ENCODE results near the gene CELF2.

CELF2 gene

DNA sequence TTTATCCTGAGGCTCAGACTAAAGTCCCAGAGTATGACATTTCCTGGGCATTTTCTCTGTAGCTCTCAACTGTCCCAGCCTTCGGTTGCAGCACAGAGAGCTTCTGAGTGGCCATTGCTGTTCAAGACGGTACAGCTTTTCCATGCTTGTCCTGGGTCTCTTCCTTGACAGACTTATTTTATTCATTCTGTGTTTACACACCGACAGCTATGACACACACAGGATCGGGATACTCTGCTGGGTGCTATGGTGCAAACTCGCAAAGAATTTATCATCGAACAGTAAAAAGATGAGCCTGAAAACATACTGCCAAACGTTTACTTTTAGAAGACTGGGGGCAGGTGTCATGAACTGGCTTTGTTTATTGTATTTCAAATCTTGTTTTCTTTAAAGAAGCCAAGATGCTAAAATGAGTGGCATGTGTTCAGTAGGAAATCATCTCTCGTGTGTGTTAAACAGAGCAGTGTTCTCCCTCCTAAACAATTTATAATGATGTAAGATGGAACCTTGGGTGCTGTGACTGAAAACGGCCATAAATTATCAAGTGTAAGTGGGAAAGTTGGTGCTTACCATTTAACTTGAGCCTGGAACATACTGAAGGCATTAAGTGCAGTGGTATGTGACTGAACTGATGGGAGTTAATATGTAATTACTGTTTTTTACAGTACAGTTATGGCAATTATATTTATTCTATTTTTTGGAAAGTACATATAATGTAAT, 120.8 kb downstream of the CELF2 start:
- no peak for DNase-seq

DNA sequence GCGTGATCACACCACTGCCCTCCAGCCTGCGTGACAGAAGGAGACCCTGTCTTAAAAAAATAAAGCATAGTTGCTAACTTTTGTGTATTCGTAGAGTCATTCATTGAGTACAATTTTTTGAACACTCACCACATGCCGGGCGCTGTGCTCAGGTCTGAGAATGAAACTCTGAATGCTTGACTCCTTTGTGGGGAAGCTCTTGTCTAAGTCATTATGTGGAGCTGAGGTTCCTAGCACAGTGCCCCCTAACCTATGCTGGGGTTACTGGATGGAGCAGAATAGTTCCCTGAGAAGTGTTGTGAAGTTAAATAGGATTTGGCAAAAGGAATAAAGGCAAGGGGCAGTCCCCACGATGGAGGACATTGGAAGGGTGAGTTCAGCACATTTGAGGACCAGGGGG, 123.3 kb downstream of the CELF2 start:
- DNase-seq: no peak

DNA sequence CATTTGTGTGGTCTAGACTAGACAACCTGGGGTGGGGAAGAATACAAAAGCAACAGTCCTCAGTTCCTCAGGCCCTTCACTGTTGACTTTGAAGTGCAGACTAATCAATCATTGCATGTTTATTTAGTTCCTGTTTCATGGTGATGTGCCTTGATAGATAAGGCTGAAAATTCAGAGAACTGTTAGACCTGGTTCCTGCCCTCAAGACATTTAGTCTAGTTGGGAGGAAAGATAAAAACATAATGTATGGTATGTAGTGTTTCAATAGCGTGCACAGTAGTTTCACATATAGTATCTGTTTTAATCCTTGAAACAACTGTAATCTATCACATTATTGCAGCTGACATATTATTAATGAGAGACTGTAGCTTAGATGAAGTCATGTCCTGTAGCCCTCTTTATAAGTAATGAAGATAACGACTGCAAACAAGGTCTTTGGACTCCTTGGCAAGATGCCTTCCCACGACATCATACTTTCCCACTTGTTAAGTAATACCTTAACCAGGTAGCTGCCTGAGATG, 124.0 kb downstream of the CELF2 start:
- DNase-seq: no peak

DNA sequence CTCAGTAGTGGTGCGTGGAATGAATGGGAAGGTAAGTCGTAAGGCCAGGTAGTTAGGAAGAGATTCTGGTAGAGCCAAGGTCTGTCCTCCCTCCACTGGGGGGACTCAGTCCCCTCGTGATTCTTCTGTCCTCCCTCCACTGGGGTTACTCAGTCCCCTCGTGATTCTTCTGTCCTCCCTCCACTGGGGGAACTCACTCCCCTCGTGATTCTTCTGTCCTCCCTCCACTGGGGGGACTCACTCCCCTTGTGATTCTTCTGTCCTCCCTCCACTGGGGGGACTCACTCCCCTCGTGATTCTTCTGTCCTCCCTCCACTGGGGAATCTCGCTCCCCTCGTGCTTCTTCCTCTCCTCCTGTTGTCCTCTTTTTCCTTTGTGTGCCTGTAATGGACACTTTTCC, 125.1 kb downstream of the CELF2 start:
- no peak for DNase-seq

DNA sequence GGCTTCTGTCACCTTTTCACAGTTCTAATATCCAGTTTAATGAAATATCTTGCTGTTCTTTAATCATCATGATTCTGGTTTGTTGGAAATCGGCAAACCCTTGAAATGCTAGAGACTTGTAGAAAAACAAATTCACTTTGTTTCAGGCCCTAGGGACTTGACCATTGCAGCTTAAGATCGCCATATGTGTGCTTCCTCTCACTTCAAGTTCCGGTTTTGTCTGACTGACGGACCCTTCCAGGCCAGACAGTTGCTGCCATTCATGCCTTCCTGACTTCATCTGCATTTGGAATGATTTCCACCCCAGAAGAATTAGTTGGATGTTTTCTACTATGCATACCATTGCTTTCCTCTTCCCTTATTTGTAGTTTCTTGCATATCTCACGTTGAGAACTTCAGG, 125.6 kb downstream of the CELF2 start:
- no peak for DNase-seq

DNA sequence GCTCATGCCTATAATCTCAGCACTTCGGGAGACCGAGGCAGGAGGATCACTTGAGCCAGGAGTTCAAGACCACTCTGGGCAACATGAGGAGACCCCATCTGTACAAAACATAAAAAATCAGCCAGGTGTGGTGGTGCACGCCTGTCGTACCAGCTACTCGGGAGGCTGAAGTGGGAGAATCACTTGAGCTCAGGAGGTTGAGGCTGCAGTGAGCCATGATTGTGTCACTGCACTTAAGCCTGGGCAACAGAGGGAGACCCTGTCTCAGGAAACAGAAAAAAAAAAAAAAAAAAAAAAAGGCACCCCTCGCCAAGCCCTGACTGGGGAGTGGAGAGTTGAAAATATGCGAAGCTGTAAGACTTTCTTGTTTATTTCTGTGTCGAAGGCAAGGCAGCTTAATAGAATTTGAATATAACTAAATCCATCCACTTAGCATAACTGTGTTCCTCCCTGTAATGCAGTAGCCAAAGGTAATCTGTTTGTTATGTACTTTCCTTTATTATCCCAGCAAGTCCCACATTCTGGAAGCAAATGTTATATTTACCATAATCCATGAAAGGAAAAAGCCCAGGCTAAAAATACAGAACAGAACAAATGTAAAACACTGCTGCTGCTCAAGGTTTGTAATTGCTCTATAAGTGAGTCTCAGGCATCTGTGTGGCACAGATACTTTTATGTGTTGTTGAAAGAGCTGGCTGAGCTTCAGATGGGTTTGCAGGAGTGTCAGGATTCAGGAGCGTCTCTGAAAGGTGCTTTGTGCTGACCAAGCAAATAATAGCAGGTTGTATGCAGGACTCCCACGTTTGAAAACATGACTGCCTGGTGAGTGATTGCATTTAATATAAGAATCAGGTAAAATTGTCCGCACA, 127.2 kb downstream of the CELF2 start:
- no peak for DNase-seq

DNA sequence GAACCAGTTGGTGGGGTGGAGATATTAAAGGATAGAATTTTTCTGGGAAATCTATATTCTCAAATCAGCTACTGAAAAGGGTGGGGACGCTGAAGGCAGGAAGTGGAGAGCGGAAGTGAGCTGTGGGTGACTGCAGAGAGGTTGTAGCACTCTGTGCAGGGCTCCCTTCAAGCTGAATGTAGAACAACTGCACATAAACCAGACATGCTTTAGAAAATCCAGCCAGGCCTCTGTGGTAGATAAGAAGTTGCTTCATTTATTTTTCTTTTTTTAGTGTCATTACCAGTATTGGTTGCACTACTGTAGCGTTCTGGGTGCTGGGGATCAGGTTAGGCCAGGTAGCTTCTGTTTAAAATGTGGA, 127.8 kb downstream of the CELF2 start:
- peak; percentile 42 for DNase-seq

DNA sequence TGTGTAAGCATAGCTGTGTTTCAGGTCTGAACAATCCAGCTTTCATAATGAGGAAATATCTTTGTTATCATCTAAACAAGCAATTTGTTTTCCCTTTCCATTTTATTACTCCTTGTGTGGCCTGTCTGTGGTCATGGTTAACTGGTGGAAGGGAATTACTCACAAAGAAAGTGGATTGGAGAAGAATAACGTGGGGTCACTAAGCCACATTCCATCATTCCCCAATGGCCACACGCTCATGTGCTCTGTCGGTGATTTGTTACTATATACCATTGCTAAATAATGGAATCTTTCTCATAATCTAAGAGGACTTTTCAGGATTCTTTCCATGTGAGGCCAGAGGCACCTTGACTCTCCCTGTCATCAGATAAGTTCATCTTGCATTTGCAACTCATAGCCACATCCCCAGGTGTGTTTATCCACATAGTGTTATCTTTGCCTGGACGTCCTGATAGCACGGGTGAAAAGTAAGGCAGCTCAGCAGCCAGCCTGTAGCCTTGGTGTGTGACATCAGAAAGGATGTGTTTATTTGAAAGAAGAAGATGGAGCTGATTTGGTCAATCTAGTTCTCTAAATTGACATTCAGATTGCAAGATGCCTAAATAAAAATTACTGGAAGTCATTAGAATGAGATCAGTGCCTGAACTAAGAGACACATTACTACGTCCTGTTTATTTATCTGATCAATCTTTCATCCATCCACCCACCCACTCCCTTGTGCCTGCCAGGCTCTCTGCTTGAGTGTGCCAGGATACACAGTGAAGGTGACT, 128.9 kb downstream of the CELF2 start:
- DNase-seq: no peak

DNA sequence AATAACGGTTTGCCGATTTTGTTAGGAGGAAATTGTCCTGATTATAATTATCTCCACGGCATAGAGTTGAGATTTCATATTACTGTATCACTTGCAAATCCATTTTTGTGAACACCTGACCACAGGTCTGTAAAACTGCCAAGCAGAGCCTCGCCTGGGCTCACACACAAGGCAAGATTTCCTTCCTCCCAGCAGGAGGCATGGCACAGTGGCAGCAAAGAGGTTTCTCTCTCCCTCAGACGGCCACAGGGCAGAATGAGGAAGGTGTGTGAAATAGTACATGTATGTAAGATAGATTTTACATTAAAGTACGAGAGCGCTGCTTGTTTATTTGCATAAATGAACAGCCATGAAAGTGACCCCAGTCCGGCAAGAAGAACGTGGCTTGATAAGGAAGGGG, 130.1 kb downstream of the CELF2 start:
- DNase-seq: no peak

DNA sequence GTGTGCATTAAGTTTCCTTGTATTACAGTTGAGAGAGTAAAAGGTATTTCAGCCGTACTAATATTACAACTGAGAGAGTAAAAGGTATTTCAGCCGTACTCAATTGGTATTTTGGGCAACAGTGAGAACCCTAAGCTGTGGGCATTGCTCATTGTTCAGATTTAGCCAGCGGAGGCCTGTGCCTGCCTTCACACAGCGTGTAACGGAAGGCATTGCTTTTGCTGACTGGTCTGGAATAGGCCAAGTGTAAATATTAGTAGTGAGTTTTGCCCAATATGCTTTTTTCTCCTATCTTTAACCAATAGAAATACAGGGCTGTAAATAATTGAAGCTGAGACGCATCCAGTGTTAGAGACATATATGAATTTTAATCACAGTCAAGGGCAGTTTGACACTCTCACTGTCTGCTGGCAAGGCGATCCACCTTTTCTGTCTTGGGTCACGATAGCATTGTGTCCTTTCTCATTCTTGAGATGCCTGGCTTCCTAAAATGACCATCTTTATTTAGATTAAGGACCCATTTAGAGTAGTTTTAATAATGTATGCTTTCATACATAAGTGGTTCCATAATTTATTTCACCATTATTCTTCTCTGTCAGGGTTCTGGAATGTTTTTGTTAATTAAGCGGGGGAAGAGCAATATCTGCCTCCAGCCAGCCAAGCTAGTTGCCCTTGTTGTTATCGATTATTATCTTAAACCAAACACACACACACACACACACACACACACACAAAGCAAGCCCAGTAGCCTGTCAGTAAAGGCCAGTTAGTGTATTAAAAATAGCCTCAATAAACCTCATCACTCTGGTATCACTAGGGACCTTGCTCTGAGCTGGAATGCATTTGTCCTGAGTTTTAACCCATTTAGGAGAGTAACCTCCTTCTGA, 130.7 kb downstream of the CELF2 start:
- no peak for DNase-seq

DNA sequence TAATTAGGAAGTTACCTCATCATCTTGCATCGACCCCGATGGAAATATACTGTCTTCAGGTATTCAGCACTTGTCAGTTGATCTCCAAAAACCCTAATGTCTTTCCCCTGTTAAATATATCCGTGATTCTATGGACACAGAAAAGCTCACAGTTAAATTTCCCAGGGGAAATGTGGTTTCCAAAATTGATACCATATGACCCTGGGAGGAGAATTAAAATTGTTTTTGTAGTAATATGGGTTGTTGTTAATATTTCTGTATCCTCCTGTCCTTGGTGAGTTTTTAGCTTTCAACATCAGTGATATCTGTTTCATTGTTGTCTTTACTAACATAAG, 132.1 kb downstream of the CELF2 start:
- no peak for DNase-seq

DNA sequence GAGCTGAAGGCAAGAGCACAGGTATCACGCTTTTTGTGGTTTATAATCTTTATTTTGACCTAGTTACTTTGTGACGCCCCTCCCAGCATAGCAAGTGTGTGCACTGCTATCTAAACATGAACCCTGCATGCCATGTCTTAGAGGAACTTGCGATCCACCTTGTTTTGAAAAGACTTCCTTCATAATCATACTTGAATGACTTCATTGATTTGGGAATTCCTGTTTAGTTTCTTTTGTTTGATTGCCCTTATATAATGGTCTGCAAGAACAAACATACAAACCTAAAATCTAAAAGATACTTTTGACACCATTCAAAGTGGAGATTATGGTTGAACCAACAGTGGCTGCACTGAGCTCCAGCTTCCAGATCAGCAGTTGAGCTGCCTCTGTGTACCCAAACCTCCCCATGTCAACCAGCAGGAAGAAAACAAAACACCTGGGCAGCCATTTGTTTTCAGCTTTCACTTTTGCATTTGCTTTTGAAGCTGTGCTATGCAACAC, 132.6 kb downstream of the CELF2 start:
- no peak for DNase-seq

DNA sequence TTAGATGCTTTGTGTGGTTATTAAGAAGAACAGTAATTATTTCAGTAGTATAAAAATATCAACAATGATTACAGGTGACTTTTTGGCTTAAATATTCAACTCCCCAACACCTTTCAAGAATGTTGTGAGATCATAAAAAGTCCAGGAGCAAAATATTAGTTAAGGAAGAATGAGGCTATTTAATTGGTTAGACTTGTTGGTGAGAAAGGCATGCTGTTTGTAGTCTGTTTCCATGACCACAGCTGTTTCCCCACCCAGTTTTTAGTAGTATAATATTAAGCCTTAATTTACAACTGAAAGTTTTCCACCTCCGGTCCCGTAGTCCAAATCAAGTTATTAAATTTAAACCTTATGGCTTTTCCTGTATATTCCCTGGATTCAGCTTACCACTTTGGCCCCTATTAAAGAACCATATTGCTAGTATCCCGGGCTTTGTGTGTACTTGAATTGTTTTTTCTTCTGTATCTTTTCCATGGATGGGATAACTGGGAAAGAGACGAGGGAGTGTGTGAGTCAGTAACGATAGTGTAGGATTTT, 133.3 kb downstream of the CELF2 start:
- no peak for DNase-seq

DNA sequence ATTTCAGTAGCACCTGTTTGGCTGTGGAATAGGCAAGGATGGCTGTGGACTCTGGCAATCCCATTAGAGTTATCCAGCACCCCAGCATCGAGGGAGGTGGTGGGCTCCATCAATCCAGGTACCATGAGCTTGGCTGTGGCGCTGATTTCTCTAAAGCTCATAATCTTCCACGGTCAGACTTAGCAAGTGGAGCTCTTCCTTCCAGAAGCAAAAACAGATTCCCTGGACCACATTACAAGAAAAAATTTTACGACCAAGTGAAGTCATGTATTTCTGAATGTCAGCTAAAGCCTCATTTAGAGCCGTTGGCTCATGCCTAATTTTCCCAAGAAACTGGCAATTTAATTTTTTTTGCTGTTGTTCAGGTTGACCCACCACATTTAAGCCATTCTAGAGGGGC, 135.1 kb downstream of the CELF2 start:
- no peak for DNase-seq

DNA sequence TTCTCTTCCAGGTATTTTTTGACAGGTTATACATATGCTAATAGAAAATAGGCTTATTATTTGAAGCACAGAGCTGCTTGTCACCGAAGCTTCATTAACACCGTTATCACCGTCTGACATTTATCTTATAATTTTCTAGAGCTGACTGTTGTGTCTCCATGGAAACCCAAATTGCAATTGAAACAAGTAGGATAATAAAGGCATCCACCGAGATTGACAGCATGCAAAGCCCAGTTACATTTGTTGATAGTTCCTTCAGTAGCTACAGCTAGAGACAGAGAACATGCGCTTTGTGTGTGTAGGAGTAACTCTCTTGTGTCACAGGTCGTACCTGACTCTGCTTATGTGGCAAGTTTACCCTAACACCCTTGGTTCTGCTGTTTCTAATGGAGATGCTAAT, 135.6 kb downstream of the CELF2 start:
- no peak for DNase-seq

DNA sequence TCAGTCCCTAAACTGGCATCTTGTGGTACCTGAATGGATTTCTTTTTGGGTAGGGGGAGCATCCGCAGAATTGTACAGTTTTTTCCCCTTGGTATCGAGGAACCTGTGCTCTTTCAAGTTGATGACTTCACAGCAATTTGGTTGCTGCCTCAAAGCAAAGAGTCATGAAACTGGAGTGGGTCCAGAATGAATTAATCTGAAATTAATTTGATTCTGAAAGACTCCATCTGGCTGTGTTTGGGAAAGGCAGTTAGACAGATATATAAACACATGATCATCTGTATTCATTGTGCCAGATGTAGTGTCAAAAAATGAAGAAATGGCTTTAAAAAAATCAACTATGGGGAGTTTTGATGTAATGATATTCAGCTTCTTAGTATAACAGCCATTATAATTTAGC, 136.1 kb downstream of the CELF2 start:
- DNase-seq: no peak

DNA sequence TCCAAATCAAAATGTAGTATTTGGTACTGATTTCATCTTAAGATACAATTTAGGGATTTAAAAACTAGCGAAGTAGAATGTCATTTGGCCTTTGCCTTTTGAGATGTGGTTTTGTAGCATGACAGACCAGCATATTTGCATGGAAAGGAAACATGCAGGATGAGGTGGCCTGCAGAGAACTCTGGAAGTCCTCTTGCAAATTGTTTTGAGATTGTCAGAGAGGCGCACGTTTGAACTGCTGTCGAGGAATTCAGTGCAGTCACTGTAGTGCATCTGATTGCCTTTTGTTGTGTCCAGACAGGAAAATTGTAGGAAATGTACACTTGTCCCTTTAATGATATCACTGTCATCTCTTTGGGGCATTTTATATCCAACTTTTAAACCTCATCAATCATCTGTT, 136.7 kb downstream of the CELF2 start:
- DNase-seq: no peak

DNA sequence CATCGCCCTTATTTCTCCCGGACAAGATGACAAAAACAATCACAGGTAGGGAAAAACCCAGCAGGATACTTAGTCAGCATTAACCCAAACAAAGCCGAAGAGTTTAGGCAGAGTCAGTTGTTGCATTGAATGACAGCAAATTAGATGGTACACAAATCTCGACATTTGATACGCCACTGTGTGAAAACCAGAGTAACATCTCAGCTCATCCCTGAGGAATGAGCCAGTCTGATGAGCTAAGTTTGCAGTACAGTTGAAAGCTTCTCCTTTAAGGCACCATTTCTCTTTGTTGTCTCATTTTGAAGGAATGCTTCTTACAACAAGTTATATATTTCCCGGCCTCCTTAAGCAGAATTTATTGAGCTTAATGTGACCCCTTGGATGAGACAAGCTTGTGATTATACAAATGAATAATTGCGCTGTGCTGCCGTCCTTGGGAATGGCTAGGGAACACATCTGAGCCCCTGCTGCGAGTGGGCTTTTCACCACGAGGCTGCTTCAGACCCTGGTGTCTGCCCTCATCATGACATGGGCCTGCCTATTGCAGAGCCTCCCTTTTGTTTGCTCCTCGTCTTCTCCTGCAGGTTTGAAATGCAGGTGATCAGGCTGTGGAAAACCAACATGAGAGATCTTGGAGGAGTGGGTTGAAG, 137.3 kb downstream of the CELF2 start:
- DNase-seq: no peak

DNA sequence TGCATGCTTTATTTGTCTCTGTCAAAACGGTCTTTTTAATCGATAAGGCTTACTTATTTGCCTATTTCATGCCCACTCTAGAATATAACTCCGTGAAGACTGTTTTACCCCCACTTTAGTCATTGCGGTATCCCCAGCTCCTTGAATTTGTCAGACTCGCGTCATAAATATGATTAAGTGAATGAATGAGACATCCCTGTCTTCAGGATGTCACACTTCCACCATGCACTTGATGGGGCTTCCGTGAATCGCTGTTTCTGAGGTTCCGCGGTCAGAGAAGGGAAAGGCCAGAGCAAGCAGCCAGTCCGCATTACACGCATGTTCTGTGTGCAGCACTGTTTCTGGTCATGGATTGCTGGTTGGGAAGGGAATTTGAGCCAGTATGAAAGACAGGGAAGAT, 138.8 kb downstream of the CELF2 start:
- DNase-seq: no peak

DNA sequence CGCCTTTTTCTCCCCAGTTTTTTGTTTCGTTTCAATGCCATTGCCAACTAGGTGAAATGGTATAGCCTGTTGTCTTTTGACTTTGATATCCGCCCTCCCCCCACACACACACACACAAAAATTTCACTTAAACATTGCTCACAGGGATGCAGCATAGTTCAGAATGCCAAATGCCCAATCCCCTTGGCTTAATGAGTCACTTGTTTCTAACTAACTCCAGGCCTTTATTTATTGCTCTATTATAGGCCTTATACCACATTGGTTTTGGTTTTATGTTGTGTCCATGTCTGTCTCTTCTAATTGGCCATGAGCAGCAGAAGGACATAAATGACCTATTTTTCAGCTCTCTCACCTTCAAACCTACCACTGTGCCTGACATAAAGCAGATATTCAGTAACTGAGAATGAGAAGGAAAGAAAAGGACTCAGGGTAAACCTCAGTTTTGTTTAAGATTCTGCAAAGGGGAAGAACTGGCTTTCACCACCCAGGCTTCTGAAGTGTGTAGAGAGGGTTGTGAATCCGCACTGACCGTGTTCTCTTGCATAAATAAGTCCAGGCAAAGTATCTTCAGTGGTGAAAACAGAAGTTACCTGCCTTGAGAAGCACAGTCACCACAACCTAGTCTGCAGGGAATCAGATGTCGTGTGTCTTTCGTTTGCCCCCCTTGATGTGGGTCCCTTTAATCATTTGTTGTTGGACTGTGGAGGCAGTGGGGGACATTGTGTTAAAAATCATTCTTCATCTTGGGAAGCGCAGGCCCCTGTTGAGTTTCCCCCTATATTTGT, 139.8 kb downstream of the CELF2 start:
- no peak for DNase-seq

DNA sequence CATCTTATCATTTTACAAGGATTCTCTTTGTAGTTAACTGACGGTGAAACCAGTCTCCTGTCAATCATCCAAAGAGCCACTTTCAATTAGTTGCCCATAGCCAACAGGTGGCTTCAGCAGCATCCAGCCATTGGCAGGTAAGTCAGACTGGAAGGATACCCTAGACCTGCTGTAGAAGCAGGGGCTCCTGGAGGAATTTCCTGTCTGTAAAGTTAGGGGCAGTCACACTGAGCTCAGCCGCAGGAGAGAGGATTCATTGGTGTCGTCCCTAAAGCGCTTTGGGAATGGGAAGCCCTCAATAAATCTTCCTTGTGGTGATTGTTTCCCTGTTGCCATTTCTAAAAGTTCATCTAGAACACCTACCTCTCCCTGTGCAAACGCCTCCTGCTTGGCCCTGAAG, 140.4 kb downstream of the CELF2 start:
- DNase-seq: no peak
